Measurements from ENCODE around the gene KDM1B.
"Not testable (repeated sequence)": the region's sequence is repeated elsewhere in the genome, so short reads cannot be mapped to it uniquely, and the experiment has no call there.

KDM1B gene

DNA sequence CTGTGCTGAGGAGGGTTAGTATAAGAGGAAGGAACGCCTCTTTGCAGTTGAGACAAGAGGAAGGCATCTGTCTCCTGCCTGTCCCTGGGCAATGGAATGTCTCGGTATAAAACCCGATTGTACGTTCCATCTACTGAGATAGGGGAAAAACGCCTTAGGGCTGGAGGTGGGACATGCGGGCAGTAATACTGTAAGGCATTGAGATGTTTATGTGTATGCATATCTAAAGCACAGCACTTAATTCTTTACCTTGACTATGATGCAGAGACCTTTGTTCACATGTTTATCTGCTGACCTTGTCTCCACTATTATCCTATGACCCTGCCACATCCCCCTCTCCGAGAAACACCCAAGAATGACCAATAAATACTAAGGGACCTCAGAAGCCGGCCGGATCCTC lies 71.9 kb downstream of the KDM1B start:
- not testable (repeated sequence) for DNase-seq (ENCODE audit: low read depth in 4 of 4, low spot score in 1 of 4)

DNA sequence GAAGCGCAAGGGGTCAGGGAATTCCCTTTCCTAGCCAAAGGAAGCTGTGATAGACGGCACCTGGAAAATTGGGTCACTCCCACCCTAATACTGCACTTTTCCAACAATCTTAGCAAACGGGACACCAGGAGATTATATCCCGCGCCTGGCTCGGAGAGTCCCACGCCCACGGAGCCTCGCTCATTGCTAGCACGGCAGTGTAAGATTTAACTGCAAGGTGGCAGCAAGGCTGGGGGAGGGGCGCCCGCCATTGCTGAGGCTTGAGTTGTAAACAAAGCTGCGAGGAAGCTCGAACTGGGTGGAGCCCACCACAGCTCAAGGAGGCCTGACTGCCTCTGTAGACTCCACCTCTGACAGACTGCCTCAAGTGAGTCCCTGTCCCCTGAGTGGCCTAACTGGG lies 73.4 kb downstream of the KDM1B start:
- DNase-seq (ENCODE audit: low read depth in 4 of 4, low spot score in 1 of 4), result not testable (repeated sequence)

- DNase-seq (ENCODE audit: low read depth in 4 of 4, low spot score in 1 of 4), result not testable (repeated sequence)
These were observed 76.6 kb downstream of the KDM1B start for GRCh38 chr6:18231856-18232255.

- DNase-seq (ENCODE audit: low read depth in 4 of 4, low spot score in 1 of 4), result not testable (repeated sequence)
These were observed 78.5 kb downstream of the KDM1B start for GRCh38 chr6:18233770-18234169.

DNA sequence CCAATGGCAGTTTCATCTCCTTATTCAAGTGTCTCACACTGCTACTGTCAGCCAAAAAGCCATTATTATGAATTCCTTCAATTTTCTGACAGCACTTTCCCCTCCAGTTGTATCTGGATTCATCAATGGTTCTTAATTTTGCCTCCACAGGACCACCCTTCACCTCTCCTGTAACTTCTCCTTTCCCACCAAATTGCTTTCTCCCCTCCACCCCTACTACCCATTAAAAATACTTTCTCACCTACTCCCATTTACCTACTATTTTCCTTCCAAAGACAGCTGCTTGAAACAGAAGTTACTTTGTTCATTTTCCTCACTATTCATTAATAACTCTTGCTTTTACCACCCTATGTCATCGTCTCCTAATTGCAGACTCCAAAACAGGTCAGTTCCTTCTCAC lies 79.3 kb downstream of the KDM1B start:
- no peak for DNase-seq (ENCODE audit: low read depth in 4 of 4, low spot score in 1 of 4)

GRCh38 chr6:18235524-18235923 lies 80.3 kb downstream of the KDM1B start:
- no peak for DNase-seq (ENCODE audit: low read depth in 4 of 4, low spot score in 1 of 4)

- DNase-seq (ENCODE audit: low read depth in 4 of 4, low spot score in 1 of 4), result no peak
These were observed 81.9 kb downstream of the KDM1B start for GRCh38 chr6:18237167-18237566.

- DNase-seq (ENCODE audit: low read depth in 4 of 4, low spot score in 1 of 4), result no peak
These were observed 85.0 kb downstream of the KDM1B start for GRCh38 chr6:18240230-18240629.

DNA sequence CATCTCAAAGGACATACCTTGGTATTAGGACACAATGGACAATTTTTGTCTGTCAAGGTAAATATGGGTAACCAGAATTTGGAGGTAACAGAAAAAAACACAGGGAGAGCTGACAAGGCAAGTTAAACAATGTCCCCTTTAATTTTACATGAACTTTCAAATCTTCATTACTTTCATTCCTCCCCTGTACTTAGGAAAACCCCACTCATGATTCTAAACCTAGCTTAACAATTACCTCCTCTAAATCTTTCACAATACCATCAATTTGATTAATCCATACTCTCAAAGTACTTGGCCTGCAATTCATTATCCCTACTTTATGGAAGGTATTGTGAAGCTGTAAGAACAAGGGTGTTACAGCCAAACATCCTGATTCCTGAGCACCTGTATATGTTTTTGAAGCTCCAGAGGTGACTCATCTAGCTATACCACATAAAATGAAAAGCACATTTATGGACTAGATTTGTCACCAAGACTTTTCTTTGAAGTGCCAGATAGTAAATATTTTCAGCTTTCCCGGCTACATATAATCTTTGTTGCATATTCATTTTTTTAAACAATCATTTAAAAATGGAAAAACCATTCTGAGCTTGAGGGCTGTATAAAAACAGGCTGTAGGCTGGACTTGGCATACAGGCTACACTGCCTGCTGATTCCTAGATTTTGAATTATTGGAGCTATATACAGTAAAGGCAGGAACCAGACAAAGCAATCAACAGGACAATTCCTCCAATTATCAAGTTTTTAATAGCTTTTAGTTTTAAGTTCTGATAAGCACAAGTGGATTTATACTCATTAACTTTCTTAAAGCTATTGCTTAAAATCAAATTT lies 86.2 kb downstream of the KDM1B start:
- no peak for DNase-seq (ENCODE audit: low read depth in 4 of 4, low spot score in 1 of 4)

- no peak for DNase-seq (ENCODE audit: low read depth in 4 of 4, low spot score in 1 of 4)
These were observed 87.0 kb downstream of the KDM1B start for GRCh38 chr6:18242062-18242851.

- no peak for DNase-seq (ENCODE audit: low read depth in 4 of 4, low spot score in 1 of 4)
These were observed 88.2 kb downstream of the KDM1B start for GRCh38 chr6:18243302-18243893.

- no peak for DNase-seq (ENCODE audit: low read depth in 4 of 4, low spot score in 1 of 4)
These were observed 89.0 kb downstream of the KDM1B start for GRCh38 chr6:18244251-18244650.

DNA sequence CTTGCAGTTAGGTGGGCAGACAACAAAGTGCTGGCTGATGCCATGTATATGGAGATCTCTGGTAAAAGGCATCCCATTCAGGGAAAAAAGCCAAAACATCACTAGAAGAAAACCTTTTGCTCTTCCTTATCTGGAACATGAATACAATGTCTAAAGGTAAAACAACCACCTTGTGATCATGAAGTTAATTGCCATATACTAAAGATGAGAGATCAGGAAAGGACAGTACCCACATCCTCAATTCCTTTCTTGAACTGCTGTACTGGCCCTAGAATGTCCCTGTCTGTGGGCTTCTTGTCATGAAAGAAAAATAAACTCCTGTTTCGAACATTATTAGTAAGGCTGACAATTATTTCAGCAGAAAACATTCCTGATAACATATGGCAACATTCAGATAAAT lies 89.9 kb downstream of the KDM1B start:
- no peak for DNase-seq (ENCODE audit: low read depth in 4 of 4, low spot score in 1 of 4)

- DNase-seq (ENCODE audit: low read depth in 4 of 4, low spot score in 1 of 4), result peak in 1 of 4 experiments; percentile 24
These were observed 90.4 kb downstream of the KDM1B start for GRCh38 chr6:18245642-18246041.

GRCh38 chr6:18246205-18246604 lies 91.0 kb downstream of the KDM1B start:
- no peak for DNase-seq (ENCODE audit: low read depth in 4 of 4, low spot score in 1 of 4)

GRCh38 chr6:18247002-18247401 lies 91.8 kb downstream of the KDM1B start:
- no peak for DNase-seq (ENCODE audit: low read depth in 4 of 4, low spot score in 1 of 4)

DNA sequence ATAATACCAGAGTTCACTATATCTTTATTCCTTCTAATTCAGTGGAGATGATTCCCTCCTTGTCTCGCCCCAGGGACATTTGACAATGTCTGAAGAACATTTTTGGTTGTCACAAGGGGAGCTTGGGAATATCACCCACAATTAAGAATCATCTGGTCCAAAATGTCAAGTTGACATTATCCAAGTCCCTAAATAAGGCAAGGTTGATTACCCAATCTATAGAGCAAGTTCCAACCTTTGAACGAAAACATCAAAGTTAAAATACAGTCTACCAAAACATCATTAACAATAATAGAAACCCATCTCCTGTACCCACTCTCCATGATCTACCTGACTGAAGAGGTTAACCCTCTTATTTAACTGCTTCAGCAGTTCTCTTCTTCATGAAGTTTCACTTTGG lies 93.5 kb downstream of the KDM1B start:
- no peak for DNase-seq (ENCODE audit: low read depth in 4 of 4, low spot score in 1 of 4)

DNA sequence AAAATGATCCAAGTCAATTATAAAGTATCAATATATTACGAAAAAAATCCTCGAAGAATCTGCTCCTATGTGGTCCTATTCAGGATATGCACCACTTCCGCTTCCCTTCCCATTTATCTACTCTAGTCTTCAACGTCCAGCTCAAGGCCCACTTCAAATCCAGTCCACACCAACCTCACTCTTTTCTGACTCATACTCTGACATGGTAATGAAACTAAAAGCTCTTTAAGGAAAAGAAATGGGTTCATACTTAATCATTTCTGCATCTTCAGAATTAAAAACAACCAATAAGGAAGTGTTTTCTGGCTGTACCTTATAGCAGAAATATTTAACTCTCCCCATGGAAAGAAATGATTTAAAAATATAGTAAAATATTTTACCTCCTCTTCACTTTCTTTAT lies 94.0 kb downstream of the KDM1B start:
- DNase-seq (ENCODE audit: low read depth in 4 of 4, low spot score in 1 of 4), result no peak

- no peak for DNase-seq (ENCODE audit: low read depth in 4 of 4, low spot score in 1 of 4)
These were observed 98.4 kb downstream of the KDM1B start for GRCh38 chr6:18253635-18254034.

- no peak for DNase-seq (ENCODE audit: low read depth in 4 of 4, low spot score in 1 of 4)
These were observed 99.6 kb downstream of the KDM1B start for GRCh38 chr6:18254793-18255192.

GRCh38 chr6:18259675-18260447 lies 104.6 kb downstream of the KDM1B start:
- no peak for DNase-seq (ENCODE audit: low read depth in 4 of 4, low spot score in 1 of 4)
